Measurements from ENCODE around the gene ZNF223. TPM values are rescaled to one million over a fixed set of nuclear protein-coding genes. Genes with fewer than 3 reads are reported as not detected.

Gene ZNF223
- not detected for total RNA-seq

- DNase-seq, result peak; percentile 39
Observed at GRCh38 chr19:44051650-44052402, at the start of gene ZNF223. TSS of gene ZNF223 (plus strand) at chr19:44052036. CDS start at chr19:44055177, 3,141 bp downstream.

GRCh38 chr19:44002212-44002565 lies 49.6 kb upstream of the ZNF223 start:
- no peak for DNase-seq

GRCh38 chr19:44002566-44003460 lies 49.0 kb upstream of the ZNF223 start, which contains the start of gene ZNF230:
TSS of gene ZNF230 (plus strand) at chr19:44002957. CDS start at chr19:44007079, 4,122 bp downstream.
- peak; percentile 75 for DNase-seq

- no peak for DNase-seq
Observed at GRCh38 chr19:44003461-44004009, 48.3 kb upstream of the ZNF223 start.

GRCh38 chr19:44005973-44006372 lies 45.9 kb upstream of the ZNF223 start:
- DNase-seq, result no peak

GRCh38 chr19:44007473-44007872 lies 44.4 kb upstream of the ZNF223 start:
- no peak for DNase-seq

GRCh38 chr19:44010468-44010867 lies 41.4 kb upstream of the ZNF223 start:
- DNase-seq, result no peak

- DNase-seq, result no peak
Observed at GRCh38 chr19:44019498-44019897, 32.3 kb upstream of the ZNF223 start.

- DNase-seq, result no peak
Observed at GRCh38 chr19:44021221-44021620, 30.6 kb upstream of the ZNF223 start.

GRCh38 chr19:44024900-44025216 lies 27.0 kb upstream of the ZNF223 start:
- no peak for DNase-seq

- DNase-seq, result peak; percentile 66
Observed at GRCh38 chr19:44025217-44025936, 26.5 kb upstream of the ZNF223 start, which contains the start of gene ZNF222. TSS of gene ZNF222 (plus strand) at chr19:44025379. CDS start at chr19:44025437, 58 bp downstream.

- no peak for DNase-seq
Observed at GRCh38 chr19:44026622-44027021, 25.2 kb upstream of the ZNF223 start.

- DNase-seq, result no peak
Observed at GRCh38 chr19:44032001-44032610, 19.7 kb upstream of the ZNF223 start.

GRCh38 chr19:44042147-44042546 lies 9.7 kb upstream of the ZNF223 start:
- no peak for DNase-seq

GRCh38 chr19:44050740-44051649 lies 841 bp upstream of the ZNF223 start:
- no peak for DNase-seq

- DNase-seq, result no peak
Observed at GRCh38 chr19:44055870-44056269, 4.0 kb downstream of the ZNF223 start.

- no peak for DNase-seq
Observed at GRCh38 chr19:44059229-44059628, 7.4 kb downstream of the ZNF223 start.

- DNase-seq, result no peak
Observed at GRCh38 chr19:44061038-44061437, 9.2 kb downstream of the ZNF223 start.

GRCh38 chr19:44066305-44066704 lies 14.5 kb downstream of the ZNF223 start:
- DNase-seq, result no peak

GRCh38 chr19:44069415-44069814 lies 17.6 kb downstream of the ZNF223 start:
- DNase-seq, result no peak

GRCh38 chr19:44071824-44072542 lies 20.1 kb downstream of the ZNF223 start, which contains the start of gene ZNF284:
TSS of gene ZNF284 (plus strand) at chr19:44072159. CDS start at chr19:44076390, 4,231 bp downstream.
- DNase-seq, result peak; percentile 70

Data from effector CD4-positive, alpha-beta T cell (primary cell).